ENCODE results near the gene PDGFRB. TPM values are rescaled to one million over a fixed set of nuclear protein-coding genes. Genes with fewer than 3 reads are reported as not detected.

PDGFRB gene
- total RNA-seq, 1 donor from 2014 or later: 2.3 TPM

DNA sequence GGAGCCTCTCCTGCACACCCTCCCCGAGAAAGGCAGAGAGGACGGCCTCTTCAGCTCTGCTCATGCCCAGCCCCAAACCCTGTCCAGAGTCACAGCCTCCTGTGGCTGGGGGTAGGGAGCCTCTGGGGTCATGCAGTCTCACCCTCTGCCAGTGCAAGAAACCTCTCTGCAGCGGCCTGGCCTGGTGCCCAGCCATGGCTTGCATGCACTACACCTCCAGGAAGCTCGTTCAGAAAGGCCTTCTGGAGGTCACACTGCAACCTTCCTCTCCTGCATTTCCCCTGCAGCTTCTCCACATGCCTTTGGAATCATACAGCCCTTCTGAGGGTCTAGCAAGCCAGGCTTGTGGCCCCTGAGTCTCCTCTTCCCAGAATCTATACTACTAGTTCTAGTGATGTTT is 87.2 kb downstream of the PDGFRB start:
- H3K27me3 Mint-ChIP-seq: peaks cover 14% of the 10 kb centered on the region
- H3K9me3 Mint-ChIP-seq (ENCODE audit: low read depth): no peaks in the 10 kb centered on the region
- no peak overlapping the region for H3K27ac Mint-ChIP-seq
- TF ChIP-seq, protein P1, sequence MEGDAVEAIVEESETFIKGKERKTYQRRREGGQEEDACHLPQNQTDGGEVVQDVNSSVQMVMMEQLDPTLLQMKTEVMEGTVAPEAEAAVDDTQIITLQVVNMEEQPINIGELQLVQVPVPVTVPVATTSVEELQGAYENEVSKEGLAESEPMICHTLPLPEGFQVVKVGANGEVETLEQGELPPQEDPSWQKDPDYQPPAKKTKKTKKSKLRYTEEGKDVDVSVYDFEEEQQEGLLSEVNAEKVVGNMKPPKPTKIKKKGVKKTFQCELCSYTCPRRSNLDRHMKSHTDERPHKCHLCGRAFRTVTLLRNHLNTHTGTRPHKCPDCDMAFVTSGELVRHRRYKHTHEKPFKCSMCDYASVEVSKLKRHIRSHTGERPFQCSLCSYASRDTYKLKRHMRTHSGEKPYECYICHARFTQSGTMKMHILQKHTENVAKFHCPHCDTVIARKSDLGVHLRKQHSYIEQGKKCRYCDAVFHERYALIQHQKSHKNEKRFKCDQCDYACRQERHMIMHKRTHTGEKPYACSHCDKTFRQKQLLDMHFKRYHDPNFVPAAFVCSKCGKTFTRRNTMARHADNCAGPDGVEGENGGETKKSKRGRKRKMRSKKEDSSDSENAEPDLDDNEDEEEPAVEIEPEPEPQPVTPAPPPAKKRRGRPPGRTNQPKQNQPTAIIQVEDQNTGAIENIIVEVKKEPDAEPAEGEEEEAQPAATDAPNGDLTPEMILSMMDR (IDR thresholded peaks at IDR 0.05; ENCODE audit: unreplicated experiment): no peak
- no peak overlapping the region for H3K4me3 Mint-ChIP-seq (ENCODE audit: low read depth)
- H3K36me3 Mint-ChIP-seq (ENCODE audit: insufficient read depth): no peaks in the 10 kb centered on the region
- no peaks in the 10 kb centered on the region for H3K4me1 Mint-ChIP-seq (ENCODE audit: low read depth)
- no peak for DNase-seq (ENCODE audit: low spot score, unreplicated experiment)

DNA sequence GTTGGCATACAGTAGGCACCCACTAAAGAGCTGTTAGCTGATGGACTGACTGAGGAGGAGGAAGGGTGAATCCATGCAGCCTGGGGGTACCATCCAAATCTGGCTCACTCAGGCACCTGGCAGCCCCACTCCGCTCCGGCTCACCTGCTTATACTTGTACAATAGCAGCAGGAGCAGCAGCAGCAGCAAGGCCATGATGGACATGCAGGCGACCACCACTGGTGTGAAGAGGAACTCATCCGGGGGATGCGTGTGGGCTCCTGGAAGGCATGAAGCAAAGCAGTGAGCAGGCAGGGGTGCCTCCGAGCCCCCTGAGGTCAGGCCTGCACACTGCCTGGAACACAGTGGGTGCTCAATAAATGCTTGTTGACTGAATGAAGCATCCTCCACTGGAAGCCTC is 87.6 kb downstream of the PDGFRB start:
- Mint-ChIP-seq H3K4me3 (ENCODE audit: low read depth) (no peak overlapping the region), H3K36me3 (ENCODE audit: insufficient read depth) (no peaks in the 10 kb centered on the region), H3K27me3 (peaks cover 17% of the 10 kb centered on the region), H3K9me3 (ENCODE audit: low read depth) (no peaks in the 10 kb centered on the region), H3K27ac (no peak overlapping the region), H3K4me1 (ENCODE audit: low read depth) (no peaks in the 10 kb centered on the region)
- DNase-seq (ENCODE audit: low spot score, unreplicated experiment): no peak
- TF ChIP-seq, protein P1 (IDR thresholded peaks at IDR 0.05; ENCODE audit: unreplicated experiment): no peak

DNA sequence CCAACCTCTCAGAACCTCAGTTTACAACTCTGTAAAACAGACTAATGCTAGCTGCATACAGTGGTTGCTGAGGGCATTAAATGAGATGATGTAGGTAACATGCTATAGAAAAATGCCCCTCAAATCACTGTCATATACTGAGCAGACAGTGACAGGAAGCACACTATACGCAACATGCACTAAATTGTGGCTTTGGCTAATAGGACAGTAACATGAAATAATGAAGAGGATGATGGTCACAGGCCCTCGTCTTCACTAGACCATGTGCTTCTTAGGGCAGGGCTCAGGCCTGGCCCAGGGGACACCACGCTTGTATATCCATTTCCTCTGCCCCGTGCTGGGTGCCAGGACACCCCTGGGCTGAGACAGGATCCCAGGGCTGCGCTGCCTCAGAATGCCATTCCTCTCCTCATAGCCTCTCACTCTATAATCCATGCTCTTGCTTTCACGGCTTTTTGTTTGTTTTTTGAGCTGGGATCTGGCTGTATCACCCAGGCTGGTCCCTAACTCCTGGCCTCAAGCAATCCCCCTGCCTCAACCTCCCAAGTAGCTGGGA is 88.2 kb downstream of the PDGFRB start:
- no peak overlapping the region for H3K27ac Mint-ChIP-seq
- no peak for DNase-seq (ENCODE audit: low spot score, unreplicated experiment)
- peaks cover 17% of the 10 kb centered on the region for H3K27me3 Mint-ChIP-seq

DNA sequence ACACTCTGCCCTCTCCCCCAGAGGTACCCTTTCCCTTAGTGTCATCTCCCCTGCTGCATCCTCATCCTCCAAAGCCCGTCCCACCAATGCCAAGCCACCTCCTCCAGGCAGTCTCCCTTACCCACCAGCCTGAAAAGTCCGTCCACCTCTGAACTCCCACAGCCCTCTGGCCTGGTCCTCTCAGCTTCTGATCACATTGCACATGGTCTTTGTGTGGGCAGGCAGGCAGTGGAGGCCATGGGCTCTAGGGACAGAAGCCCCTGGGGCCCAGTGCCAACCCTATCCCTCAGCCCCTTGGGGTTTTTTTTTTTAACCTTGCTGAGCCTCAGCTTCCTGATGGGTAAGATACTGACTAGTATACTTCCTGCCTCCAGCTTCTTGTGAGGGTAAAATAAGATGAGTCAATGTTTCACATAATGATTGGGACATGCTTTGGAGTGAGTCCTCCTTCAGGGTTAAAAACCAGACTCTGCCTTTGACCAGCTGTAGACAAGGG is 88.7 kb downstream of the PDGFRB start:
- DNase-seq (ENCODE audit: low spot score, unreplicated experiment): no peak
- Mint-ChIP-seq H3K9me3 (ENCODE audit: low read depth) (no peaks in the 10 kb centered on the region), H3K27ac (no peak overlapping the region), H3K27me3 (peaks cover 18% of the 10 kb centered on the region), H3K4me3 (ENCODE audit: low read depth) (no peak overlapping the region), H3K4me1 (ENCODE audit: low read depth) (no peaks in the 10 kb centered on the region), H3K36me3 (ENCODE audit: insufficient read depth) (no peaks in the 10 kb centered on the region)
- TF ChIP-seq, protein P1 (IDR thresholded peaks at IDR 0.05; ENCODE audit: unreplicated experiment): no peak

More for the DNA sequence above, 88.2 kb downstream of the PDGFRB start:
- Mint-ChIP-seq H3K4me3 (ENCODE audit: low read depth) (no peak overlapping the region), H3K36me3 (ENCODE audit: insufficient read depth) (no peaks in the 10 kb centered on the region), H3K9me3 (ENCODE audit: low read depth) (no peaks in the 10 kb centered on the region), H3K4me1 (ENCODE audit: low read depth) (no peaks in the 10 kb centered on the region)
- TF ChIP-seq, protein P1 (IDR thresholded peaks at IDR 0.05; ENCODE audit: unreplicated experiment): no peak

DNA sequence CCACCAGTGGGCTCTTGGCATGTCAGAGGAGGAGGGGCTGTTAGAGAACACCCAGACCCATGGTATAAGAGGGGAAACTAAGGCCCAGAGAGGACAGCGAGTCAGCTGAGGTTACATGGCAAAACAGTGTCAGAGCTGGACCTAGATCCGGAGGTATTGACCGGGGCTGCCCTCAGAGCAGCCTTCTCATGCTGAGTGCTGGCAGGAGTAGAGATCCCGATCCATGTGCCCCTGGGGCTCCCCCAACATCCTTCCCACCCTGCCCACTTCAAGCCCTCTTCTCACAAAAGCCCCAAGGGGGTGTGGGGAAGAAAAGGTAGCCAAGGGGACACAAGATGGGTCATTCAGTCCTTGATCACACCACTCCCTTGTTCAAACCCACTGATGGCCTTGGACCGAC is 89.2 kb downstream of the PDGFRB start:
- Mint-ChIP-seq H3K36me3 (ENCODE audit: insufficient read depth) (no peaks in the 10 kb centered on the region), H3K4me1 (ENCODE audit: low read depth) (no peaks in the 10 kb centered on the region), H3K9me3 (ENCODE audit: low read depth) (no peaks in the 10 kb centered on the region), H3K27me3 (peaks cover 18% of the 10 kb centered on the region), H3K4me3 (ENCODE audit: low read depth) (no peak overlapping the region), H3K27ac (no peak overlapping the region)
- no peak for DNase-seq (ENCODE audit: low spot score, unreplicated experiment)
- TF ChIP-seq, protein P1 (IDR thresholded peaks at IDR 0.05; ENCODE audit: unreplicated experiment): no peak

Data from progenitor cell of endocrine pancreas (in vitro differentiated cells).